ENCODE data around the gene FHAD1.
A peak's percentile ranks its signal among the peaks of the same experiment; 100 is the strongest.

FHAD1 gene

DNA sequence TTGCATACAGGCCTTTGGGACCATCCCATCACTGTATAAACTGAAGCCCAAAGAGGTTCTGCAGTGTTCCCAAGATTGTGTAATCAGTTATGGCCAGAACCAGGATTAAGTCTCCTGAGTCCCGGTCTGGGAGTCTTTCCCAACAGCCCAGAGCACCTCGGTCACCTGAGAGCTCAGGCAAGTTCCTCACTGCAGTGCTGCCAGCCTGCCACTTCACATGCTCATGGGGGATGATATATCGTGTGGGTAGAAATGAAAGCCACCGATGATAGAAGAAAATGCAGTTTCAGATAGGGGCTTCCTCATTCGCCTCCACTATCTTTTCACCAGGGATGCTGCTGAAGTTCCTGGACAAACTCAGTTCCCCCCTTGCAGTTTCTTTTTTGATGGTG is 30.4 kb downstream of the FHAD1 start:
- no peak for ATAC-seq
- TF ChIP-seq CSDC2 (CRISPR knock-in tag; IDR thresholded peaks at IDR 0.05): no peak
- TF ChIP-seq ZNF565 (CRISPR knock-in tag; conservative IDR thresholded peaks at IDR 0.05; ENCODE audit: low read depth): no peak
- TF ChIP-seq, protein P1, sequence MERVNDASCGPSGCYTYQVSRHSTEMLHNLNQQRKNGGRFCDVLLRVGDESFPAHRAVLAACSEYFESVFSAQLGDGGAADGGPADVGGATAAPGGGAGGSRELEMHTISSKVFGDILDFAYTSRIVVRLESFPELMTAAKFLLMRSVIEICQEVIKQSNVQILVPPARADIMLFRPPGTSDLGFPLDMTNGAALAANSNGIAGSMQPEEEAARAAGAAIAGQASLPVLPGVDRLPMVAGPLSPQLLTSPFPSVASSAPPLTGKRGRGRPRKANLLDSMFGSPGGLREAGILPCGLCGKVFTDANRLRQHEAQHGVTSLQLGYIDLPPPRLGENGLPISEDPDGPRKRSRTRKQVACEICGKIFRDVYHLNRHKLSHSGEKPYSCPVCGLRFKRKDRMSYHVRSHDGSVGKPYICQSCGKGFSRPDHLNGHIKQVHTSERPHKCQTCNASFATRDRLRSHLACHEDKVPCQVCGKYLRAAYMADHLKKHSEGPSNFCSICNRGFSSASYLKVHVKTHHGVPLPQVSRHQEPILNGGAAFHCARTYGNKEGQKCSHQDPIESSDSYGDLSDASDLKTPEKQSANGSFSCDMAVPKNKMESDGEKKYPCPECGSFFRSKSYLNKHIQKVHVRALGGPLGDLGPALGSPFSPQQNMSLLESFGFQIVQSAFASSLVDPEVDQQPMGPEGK (CRISPR knock-in tag; IDR thresholded peaks at IDR 0.05; ENCODE audit: borderline replicate concordance): no peak

DNA sequence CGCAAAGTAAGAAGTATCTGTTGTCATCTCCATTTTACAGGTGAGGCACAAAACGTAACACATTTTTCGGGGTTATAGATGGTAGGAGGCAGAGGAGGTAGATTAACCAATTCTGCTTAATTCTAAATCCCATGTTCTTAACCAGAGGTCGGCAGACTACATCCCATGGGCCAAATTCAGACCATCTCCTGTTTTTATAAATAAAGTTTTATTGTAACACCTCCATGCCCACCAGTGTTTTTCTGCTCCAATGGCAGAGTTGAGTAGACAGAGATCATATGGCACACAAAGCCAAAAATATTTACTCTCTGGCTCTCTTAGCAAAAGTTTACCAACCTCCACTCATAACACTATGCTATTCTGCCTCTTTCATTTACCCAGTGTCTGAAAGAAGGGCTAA is 30.9 kb downstream of the FHAD1 start:
- TF ChIP-seq, protein P1 (CRISPR knock-in tag; IDR thresholded peaks at IDR 0.05; ENCODE audit: borderline replicate concordance): no peak
- TF ChIP-seq ZNF70 (CRISPR knock-in tag; IDR thresholded peaks at IDR 0.05): no peak
- TF ChIP-seq, protein P2, sequence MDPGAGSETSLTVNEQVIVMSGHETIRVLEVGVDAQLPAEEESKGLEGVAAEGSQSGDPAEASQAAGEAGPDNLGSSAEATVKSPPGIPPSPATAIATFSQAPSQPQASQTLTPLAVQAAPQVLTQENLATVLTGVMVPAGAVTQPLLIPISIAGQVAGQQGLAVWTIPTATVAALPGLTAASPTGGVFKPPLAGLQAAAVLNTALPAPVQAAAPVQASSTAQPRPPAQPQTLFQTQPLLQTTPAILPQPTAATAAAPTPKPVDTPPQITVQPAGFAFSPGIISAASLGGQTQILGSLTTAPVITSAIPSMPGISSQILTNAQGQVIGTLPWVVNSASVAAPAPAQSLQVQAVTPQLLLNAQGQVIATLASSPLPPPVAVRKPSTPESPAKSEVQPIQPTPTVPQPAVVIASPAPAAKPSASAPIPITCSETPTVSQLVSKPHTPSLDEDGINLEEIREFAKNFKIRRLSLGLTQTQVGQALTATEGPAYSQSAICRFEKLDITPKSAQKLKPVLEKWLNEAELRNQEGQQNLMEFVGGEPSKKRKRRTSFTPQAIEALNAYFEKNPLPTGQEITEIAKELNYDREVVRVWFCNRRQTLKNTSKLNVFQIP (CRISPR knock-in tag; IDR thresholded peaks at IDR 0.05; ENCODE audit: borderline replicate concordance, low read depth): no peak
- TF ChIP-seq, protein P3, sequence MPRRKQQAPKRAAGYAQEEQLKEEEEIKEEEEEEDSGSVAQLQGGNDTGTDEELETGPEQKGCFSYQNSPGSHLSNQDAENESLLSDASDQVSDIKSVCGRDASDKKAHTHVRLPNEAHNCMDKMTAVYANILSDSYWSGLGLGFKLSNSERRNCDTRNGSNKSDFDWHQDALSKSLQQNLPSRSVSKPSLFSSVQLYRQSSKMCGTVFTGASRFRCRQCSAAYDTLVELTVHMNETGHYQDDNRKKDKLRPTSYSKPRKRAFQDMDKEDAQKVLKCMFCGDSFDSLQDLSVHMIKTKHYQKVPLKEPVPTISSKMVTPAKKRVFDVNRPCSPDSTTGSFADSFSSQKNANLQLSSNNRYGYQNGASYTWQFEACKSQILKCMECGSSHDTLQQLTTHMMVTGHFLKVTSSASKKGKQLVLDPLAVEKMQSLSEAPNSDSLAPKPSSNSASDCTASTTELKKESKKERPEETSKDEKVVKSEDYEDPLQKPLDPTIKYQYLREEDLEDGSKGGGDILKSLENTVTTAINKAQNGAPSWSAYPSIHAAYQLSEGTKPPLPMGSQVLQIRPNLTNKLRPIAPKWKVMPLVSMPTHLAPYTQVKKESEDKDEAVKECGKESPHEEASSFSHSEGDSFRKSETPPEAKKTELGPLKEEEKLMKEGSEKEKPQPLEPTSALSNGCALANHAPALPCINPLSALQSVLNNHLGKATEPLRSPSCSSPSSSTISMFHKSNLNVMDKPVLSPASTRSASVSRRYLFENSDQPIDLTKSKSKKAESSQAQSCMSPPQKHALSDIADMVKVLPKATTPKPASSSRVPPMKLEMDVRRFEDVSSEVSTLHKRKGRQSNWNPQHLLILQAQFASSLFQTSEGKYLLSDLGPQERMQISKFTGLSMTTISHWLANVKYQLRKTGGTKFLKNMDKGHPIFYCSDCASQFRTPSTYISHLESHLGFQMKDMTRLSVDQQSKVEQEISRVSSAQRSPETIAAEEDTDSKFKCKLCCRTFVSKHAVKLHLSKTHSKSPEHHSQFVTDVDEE (CRISPR knock-in tag; IDR thresholded peaks at IDR 0.05): no peak
- no peak for TF ChIP-seq GLIS3 (CRISPR knock-in tag; IDR thresholded peaks at IDR 0.05)
- no peak for TF ChIP-seq ZNF8 (CRISPR knock-in tag; IDR thresholded peaks at IDR 0.05)
- TF ChIP-seq ZC3H10 (CRISPR knock-in tag; IDR thresholded peaks at IDR 0.05): no peak
- no peak for TF ChIP-seq ARNTL (CRISPR knock-in tag; IDR thresholded peaks at IDR 0.05; ENCODE audit: borderline replicate concordance, low read depth)
- ATAC-seq: no peak

DNA sequence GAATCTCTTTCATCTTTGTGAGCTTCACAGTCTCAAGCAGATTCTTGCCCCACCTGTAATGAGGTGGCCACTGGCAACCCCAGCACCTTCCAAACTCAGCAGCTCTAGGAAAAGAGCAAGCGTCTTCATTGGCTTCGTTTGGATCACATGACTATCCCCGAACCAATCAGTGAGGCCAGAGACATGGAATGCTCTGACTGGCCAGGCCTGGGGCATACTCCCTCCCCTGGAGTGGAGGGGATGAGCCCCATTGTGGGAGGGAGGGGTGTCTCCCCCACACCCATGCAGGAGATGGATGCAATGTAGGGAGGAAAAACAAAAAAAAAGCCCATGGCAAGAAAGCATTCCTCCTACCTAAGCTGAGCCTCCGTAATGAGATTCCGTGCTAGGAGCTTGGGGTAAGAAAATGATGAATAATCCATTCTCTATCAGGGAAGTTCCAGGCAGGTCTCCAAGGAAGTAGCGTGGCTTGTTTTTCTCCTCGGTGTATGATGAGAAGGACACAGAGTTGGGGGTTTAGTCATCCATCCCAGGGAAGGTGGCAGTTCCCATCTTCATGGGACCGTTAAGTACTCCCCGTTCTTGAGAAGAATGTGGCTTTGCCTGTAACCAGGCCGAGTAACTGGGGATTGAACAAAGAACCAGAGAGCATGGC is 32.7 kb downstream of the FHAD1 start:
- ATAC-seq: peak; percentile 35; the same call in 1 of the 3 replicates
- TF ChIP-seq, protein P2 (CRISPR knock-in tag; IDR thresholded peaks at IDR 0.05; ENCODE audit: borderline replicate concordance, low read depth): no peak
- no peak for TF ChIP-seq ISL1 (CRISPR knock-in tag; IDR thresholded peaks at IDR 0.05)
- TF ChIP-seq ARNTL (CRISPR knock-in tag; IDR thresholded peaks at IDR 0.05; ENCODE audit: borderline replicate concordance, low read depth): no peak
- TF ChIP-seq ESRRG (CRISPR knock-in tag; IDR thresholded peaks at IDR 0.05): no peak
- TF ChIP-seq, protein P1 (CRISPR knock-in tag; IDR thresholded peaks at IDR 0.05; ENCODE audit: borderline replicate concordance): no peak
- TF ChIP-seq BACH2 (CRISPR knock-in tag; IDR thresholded peaks at IDR 0.05; ENCODE audit: borderline replicate concordance): no peak

DNA sequence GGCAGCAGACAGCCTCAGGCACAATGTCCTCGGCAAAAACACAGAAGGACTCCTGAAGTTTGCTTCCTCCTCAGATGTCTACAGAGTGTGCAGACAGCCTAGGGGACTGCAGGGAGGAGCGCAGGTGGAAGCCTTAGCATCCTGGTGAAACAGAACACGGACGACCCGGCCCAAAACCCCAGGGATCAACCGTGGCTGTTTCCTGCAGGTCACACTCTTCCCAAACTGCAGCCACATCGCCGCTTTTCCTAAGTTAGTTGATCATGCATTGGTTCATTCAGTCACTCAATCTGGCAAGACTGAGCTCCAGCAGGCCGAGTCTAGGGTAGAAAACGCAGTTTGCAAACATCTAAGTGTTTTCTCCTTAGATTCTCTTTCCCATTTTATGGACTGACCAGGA is 33.4 kb downstream of the FHAD1 start:
- ATAC-seq: no peak
- TF ChIP-seq, protein P4, sequence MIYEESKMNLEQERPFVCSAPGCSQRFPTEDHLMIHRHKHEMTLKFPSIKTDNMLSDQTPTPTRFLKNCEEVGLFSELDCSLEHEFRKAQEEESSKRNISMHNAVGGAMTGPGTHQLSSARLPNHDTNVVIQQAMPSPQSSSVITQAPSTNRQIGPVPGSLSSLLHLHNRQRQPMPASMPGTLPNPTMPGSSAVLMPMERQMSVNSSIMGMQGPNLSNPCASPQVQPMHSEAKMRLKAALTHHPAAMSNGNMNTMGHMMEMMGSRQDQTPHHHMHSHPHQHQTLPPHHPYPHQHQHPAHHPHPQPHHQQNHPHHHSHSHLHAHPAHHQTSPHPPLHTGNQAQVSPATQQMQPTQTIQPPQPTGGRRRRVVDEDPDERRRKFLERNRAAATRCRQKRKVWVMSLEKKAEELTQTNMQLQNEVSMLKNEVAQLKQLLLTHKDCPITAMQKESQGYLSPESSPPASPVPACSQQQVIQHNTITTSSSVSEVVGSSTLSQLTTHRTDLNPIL (CRISPR knock-in tag; IDR thresholded peaks at IDR 0.05; ENCODE audit: low read depth): no peak
- TF ChIP-seq, protein P5, sequence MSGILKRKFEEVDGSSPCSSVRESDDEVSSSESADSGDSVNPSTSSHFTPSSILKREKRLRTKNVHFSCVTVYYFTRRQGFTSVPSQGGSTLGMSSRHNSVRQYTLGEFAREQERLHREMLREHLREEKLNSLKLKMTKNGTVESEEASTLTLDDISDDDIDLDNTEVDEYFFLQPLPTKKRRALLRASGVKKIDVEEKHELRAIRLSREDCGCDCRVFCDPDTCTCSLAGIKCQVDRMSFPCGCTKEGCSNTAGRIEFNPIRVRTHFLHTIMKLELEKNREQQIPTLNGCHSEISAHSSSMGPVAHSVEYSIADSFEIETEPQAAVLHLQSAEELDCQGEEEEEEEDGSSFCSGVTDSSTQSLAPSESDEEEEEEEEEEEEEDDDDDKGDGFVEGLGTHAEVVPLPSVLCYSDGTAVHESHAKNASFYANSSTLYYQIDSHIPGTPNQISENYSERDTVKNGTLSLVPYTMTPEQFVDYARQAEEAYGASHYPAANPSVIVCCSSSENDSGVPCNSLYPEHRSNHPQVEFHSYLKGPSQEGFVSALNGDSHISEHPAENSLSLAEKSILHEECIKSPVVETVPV (CRISPR knock-in tag; IDR thresholded peaks at IDR 0.05): no peak
- TF ChIP-seq, protein P3 (CRISPR knock-in tag; IDR thresholded peaks at IDR 0.05): no peak
- no peak for TF ChIP-seq TCF4 (CRISPR knock-in tag; IDR thresholded peaks at IDR 0.05; ENCODE audit: borderline replicate concordance)

All from SK-N-SH treated with all-trans-retinoic acid at 6 μM for 48 hours (cell line).